ENCODE measurements around the gene BTG1.

The BTG1 gene

DNA sequence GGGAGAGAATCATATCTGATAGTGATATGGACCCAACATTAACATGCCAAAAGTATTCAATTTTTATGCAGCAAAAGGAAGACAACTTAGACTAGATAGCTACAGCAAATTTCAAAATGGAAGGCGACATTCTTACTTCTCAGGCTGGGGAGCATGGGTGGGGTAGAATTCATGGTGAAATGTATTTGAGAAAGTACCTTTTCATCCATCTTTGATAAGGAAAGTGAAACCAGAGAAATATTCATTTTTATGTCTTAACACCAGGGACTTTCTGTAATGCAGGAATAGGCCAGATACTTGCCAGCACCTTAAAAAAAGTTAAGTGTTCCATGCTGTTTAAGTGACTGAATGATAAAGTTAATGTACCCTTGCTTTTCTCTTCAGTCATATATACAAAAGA is 13.4 kb downstream of the BTG1 start:
- no peak for DNase-seq

- no peak for DNase-seq
These were observed 14.6 kb downstream of the BTG1 start for GRCh38 chr12:92130999-92131398.

GRCh38 chr12:92129609-92130008 is 16.0 kb downstream of the BTG1 start:
- no peak for DNase-seq

DNA sequence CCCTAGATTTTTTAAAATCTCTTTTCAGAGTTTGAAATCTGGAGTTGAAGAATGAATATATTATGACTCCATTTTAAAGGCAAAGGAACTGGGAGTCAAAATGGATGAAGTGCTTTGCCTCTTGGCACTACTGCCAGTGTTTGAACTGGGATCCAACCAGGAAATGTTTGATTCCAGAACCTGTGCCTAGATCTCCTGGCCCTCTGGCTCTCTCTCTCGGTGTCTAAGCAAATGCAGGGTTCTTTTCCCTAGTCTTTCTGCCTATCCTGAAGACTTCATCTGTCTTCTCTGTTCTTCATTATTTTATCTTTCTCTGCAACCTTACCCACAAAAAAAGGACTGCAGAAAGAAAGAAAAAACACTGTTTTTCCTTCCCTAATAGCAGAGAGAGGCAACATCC is 17.0 kb downstream of the BTG1 start:
- DNase-seq: no peak

DNA sequence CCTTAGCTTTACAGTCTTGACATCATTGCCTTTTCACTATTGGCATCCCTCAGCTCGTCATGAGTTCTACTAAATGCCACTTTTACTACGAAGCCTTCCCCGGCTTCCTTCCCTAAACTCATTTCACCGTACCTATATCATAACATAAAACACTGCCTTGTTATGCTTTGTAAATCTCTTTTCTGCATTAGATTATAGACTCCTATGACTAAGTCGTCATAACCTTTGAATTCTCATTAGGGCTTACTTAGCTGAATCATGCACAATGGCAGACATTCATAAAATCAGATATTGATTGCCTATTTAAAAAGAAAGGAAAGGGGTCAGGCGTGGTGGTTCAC is 21.0 kb downstream of the BTG1 start:
- DNase-seq: no peak

- DNase-seq: no peak
These were observed 21.6 kb downstream of the BTG1 start for GRCh38 chr12:92123780-92124688.

GRCh38 chr12:92122941-92123779 is 22.5 kb downstream of the BTG1 start:
- DNase-seq: no peak

DNA sequence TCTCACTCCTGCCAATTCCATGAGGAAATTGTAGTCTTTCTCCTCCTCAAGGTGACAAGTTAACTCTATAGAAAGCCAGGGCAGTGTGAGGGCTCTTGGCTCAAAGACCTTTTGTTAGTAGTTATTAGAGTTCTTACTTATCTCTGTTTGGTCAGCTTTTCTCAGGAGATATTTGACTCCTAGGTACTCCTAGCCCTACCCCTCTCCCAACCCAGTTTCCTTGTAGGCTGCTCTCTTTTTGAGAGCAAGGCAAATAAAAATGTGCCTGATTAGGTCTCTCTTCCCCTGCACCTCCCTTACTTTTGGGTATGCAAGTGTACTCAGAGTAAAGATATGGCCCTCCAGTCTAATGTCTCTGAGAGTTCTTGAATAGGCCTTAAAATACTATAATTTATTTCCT is 23.8 kb downstream of the BTG1 start:
- DNase-seq: no peak

DNA sequence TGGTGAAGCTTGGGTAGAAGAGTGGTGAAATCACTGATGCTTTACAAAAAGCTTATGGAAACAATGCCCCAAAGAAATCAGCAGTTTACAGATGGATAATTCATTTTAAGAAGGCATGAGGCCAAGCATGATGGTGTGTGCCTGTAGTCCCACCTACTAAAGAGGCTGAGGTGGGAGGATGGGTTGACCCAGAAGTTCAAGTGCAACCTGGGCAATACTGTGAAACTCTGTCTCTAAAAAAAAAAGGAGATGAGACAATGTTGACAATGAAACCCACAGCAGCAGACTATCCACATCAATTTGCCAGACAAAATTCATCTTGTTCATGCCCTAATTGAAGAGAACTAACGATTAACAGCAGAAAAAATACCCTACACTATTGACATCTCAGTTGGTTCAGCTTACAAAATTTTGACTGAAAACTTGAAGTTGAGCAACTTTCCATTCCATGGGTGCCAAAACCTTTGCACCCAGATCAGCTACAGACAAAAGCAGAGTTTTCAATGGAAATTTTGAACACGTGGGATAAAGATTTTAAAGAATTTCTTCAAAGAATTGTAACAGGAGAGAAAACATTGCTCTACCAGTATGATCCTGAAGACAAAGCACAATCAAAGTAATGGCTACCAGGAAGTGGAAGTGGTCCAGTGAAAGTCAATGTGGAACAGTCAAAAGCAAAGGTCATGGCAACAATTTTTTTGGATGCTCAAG is 26.7 kb downstream of the BTG1 start:
- DNase-seq: no peak

DNA sequence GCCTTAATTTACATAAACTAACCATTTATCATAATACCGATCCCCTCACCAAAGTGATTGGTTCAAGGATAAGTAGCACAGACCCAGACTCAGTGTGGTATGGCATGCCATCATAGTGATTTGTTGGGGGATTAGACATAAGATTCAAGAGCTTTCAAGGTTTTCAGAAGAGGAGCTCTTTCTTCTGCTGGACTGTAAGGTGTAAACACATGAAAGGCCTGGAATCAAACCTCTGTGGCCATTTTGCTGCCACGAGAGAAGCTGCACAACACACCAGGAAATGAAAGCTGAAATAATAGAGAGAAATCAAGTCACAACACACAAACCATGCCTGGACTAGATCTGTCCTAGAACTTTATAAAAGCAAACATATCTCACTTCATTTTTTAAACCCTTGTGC is 30.8 kb downstream of the BTG1 start:
- DNase-seq: no peak

DNA sequence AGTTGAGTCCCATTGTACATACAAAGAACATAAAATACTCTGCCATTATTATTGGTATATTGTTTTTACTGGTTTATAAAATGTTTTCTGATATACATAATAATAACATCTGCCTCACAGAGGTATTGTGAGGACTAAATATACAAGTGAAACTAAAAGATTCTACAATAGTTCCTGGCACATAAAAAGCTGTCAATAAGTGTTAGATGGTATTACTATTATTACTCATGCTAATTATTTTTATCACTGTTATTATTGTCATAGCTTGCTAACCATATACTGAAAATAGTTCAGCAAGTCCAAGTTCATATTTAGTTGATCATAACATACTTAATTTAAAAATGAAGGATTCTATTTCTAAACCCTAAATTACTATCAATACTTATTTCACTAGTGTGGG is 34.4 kb downstream of the BTG1 start:
- DNase-seq: no peak

DNA sequence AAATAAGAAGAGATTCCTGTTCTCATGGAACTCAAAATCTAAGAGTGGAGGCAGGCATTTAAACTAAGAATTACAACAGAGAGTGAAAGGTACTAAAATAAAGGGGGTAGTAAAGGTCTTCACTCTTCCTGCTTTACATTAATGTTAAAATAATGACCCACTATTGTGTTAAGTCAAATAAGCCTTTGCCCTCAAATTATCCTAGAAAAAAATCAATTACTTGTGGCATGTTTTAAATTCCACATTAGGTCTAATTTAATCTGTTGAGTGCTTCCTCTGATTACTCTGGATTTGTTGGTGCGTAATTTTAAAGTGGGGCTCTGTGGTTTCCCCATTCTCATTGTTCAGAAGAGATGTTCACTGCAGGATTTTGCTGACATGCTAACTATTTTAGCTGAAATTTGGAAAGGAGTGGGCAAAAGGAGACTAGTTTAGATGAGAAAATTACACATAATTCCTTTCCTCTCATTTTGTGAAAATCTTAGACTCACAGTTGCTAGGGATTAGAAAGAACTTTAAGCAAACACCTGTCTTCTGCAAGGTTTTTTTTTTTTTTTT is 35.5 kb downstream of the BTG1 start:
- no peak for DNase-seq

DNA sequence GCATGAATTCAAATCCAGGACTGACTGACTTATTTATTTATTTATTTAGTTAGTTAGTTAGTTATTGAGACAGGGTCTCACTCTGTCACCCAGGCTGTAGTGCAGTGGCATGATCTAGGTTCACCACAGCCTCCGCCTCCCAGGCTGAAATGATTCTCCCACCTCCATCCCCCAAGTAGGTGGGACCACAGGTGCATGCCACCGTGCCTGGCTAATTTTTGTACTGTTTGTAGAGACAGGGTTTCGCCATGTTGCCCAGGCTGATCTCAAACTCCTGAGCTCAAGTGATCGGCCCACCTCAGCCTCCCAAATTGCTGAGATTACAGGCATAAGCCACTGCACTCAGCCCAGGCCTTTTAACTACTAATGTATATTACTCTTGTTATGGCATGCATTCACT is 36.0 kb downstream of the BTG1 start:
- no peak for DNase-seq

DNA sequence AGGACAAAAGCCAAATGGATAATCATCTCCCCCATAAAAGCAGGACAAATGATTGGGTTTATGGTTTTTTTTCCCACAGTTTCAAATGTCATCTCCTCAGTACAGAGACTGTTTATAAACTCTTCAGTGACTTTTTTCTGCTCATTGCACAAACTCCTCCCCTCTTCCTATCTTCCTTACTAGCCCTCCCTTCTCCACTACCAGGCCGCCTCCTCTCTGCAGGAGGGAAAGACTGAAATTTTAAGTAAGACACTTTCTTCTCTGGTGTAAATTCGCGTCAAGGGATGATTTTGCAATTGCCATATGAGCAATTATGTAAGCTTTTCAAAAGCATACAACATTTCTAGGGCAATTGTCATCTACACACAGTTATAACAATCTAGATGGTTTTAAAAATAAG is 37.0 kb downstream of the BTG1 start:
- no peak for DNase-seq

GRCh38 chr12:92107621-92108131 is 38.0 kb downstream of the BTG1 start:
- DNase-seq: no peak

DNA sequence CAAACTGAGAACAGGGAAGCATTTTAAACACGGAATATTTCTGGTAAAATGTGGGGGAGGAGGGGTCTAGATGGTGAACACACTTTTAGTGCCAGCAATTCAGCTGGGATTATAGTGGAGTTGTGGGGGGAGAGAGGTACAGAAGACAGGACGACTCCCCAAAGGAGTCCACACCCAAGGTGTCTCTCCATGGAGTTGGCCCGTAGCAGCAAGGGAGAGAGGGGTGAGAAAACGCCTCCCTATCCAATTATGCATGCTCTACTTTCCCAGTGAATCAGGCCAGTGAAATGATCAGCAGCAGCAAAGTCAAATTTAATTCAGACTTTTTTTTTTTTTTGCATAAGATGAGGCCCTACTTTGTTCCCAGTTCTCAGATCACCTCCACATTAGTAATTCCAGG is 38.6 kb downstream of the BTG1 start:
- no peak for DNase-seq

GRCh38 chr12:92105676-92106075 is 40.0 kb downstream of the BTG1 start:
- DNase-seq: no peak

- DNase-seq: no peak
These were observed 40.5 kb downstream of the BTG1 start for GRCh38 chr12:92105110-92105509.

DNA sequence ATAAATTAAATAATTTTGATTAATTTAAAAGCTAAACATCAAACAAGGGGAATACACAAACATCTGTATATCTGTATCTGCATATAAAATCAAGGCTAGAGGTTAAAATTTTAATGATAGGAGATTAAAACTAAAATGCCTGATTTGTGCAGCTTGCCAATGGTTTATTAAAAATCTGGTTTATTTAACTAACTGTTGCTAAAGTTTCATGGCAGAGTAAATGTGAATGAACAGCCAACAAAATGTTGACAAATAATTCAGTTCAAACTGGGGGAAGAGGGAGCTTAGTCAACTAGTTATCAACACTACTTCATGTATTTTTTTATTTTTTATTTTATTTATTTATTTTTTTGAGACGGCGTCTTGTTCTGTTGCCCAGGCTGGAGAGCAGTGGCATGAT is 43.0 kb downstream of the BTG1 start:
- DNase-seq: no peak

DNA sequence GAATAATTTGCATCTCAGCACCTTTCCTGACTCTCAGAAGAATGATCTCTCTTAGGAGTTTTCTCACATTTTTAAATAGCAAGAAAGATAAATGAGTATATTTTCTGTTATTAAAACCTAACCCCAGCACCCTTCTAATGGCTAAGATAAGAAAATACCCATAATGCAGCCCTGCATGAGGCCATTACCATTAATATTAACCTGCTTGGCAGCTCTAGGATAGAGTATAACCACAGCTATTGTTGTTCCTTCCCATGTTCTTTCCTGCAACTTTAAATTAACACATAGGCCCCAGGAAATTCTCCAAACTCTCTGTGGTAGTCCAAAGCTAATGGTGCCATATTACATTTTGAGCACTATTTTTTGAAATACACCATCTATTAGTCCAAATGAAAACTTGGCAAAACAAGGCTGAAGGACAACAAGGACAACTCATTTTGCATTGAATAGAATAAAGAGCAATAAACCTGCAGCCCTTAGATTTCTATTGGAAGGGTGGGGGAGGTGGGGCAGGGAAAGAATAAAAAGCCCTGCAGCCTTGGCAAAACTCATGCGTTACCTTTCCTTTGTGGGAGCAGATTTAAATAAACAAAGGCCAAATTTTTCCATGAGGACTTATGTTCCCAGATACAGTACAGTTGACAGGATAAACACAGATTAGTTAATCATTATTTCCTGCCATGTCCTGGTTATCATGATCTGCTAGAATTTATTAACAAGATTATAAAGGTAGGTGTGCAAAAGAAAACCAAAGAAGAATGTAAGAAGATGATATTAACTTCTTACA is 46.9 kb downstream of the BTG1 start:
- DNase-seq: no peak

DNA sequence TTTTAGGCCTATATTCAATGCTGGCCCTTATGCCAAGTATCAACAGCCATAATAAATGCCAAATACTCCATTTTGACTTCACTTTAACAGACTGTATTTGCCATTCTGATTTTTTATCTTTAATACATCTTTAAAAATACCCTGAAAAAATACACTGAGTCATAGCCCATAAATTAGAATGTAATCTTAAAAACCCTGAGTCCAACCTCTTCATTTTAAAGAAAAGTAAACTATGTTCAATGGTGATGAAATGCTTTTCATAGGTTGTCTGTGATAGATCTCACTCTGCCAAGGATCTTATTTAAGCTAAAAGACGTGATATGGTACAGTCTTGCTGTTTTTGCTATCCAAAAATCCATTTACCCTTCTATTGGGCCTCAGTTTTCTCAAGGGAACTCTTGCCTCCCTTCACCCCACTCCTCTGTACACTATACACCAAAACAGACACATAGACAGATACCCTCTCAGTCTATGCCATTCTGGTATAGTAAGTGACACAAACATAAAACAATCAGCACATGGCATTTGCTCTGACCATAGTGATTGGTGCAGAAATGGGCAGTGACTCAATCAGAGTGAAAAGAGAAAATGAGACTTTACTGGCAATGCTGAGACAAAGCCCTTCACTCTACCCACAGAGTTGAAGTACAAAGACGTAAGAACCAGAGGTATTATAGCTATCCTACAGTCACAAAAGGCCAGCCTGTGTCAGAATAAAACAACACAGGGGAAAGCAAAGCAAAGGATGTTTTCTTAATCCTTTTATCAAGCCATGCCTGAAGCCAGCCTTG is 49.1 kb downstream of the BTG1 start:
- DNase-seq: no peak

Data from effector CD4-positive, alpha-beta T cell (primary cell).